ENCODE results near the gene PTCH1.

DNA sequence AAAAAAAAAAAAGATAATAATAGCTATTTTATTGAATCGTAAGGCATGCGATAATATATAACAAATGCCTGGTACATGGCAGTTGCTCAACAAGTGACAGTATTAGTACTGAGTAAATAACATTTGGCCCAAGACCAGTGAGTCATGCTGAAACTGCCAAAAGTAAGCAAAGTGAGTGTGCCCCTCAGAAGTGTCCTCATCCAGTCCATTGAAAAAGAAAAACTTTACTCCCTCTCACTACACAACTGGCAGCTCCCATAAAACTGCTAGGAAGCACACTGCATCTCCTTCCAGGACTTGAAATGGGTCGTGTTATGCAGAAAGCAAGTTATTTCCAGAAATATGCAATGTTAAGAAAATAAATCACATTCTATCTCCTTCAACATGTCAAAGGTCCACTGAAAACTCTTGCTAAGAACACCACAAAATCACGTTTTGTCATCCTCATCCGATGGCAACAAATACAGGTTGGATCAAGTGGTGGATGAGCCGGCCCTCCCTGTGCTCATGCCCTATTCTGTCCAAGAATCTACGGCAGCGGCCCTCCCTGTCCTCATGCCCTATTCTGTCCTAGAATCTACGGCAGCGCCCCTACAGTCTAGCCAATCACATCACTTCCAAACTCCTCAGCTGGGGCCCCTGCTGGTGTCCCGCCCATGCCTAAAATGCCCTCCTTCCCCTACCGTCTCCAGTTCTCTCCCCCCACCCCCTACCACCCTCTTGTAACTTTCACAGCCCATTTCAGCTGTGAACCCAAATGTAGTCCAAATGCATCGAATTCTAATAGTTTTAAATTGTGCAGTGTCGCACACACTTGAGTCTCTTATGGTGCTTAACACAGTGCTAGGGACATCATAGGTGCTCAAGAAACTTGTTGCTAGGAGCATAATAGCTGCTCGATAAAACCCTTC, 12.5 kb downstream of the PTCH1 start:
- TF ChIP-seq, protein P1, sequence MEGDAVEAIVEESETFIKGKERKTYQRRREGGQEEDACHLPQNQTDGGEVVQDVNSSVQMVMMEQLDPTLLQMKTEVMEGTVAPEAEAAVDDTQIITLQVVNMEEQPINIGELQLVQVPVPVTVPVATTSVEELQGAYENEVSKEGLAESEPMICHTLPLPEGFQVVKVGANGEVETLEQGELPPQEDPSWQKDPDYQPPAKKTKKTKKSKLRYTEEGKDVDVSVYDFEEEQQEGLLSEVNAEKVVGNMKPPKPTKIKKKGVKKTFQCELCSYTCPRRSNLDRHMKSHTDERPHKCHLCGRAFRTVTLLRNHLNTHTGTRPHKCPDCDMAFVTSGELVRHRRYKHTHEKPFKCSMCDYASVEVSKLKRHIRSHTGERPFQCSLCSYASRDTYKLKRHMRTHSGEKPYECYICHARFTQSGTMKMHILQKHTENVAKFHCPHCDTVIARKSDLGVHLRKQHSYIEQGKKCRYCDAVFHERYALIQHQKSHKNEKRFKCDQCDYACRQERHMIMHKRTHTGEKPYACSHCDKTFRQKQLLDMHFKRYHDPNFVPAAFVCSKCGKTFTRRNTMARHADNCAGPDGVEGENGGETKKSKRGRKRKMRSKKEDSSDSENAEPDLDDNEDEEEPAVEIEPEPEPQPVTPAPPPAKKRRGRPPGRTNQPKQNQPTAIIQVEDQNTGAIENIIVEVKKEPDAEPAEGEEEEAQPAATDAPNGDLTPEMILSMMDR (IDR thresholded peaks at IDR 0.05) = no peak
- TF ChIP-seq POLR2A (IDR thresholded peaks at IDR 0.05) = no peak
